Mesodermal cell (in vitro differentiated cells): ENCODE data around the gene LRBA.

Experiments used
- H3K27ac ChIP-seq: 2 replicates; pipeline ENCODE4 v1.7.0; 2013; ENCODE audit warnings: mild to moderate bottlenecking, low read depth, low read length, moderate library complexity; ENCODE audit not compliant: severe bottlenecking
- H3K36me3 ChIP-seq: 2 replicates; pipeline ENCODE4 v1.7.1; 2013; ENCODE audit warnings: mild to moderate bottlenecking, low read length, moderate library complexity; ENCODE audit not compliant: control insufficient read depth, insufficient read depth
- H3K4me1 ChIP-seq: one replicate; pipeline ENCODE4 v1.7.1; 2013; ENCODE audit warnings: mild to moderate bottlenecking, low read length; ENCODE audit not compliant: insufficient read depth, control insufficient read depth, poor library complexity, severe bottlenecking
- H3K4me3 ChIP-seq: 2 replicates; pipeline ENCODE4 v1.7.0; 2013; ENCODE audit warnings: low read length, control low read depth, mild to moderate bottlenecking; ENCODE audit not compliant: insufficient read depth, poor library complexity, severe bottlenecking; ENCODE audit errors: extremely low read depth
- H3K9me3 ChIP-seq: 2 replicates; pipeline ENCODE4 v1.7.1; 2013; ENCODE audit warnings: mild to moderate bottlenecking, low read length, moderate library complexity; ENCODE audit not compliant: control insufficient read depth
- WGBS, 2 experiments: methylation state at CpG; one replicate each; pipeline ENCODE4 v1.1.5; 2013; ENCODE audit warnings: missing lambda C conversion rate in 2 of 2; ENCODE audit not compliant: insufficient coverage in 2 of 2; 5-methylcytosine and 5-hydroxymethylcytosine counted together

The LRBA gene

DNA sequence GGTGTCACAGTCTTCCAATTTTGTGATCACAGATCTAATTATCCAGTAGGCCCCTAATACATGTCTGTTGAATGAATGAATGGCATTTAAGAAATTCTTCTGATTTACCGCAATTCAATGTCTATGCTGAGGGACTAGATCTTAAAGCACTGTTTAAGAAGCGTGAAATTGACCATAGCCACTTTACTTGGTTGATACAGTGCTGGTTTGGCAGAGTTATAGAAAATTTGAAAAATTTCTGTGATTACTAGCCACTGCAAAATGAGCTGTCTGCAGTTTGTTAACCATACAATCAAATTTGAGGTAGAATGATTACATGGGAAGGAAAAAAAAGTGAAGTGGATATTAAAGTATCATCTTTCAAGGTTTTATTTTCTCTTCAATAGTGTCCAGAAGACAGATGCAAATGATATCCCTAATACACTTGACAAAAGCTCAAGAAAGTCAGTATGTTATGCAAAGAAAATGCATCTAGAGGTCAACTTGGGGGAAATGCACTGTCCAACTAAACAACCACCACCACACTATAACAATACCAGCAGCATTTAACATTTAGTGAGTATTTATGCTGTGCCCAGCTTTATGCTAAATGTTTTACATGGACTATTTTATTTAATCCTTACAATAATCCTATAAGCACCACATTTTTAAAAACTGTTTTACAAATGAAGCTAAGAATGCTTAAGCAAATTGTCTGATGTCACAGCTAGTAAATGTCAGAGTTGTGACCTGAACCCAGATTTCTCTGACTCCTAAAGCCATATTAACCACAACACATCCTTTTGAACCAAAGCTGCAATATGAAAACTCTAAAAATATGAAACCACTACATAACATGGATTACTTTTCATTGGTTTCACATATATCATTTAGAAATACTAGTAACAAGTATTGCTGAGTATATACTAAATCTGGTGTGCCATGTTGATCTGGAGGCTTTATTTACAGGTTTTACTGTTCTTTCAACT is 651.1 kb downstream of the LRBA start:
- WGBS, 2 experiments, result 83 to 89% methylated on average over 1 to 2 of the region's 2 CpGs
- H3K4me1 ChIP-seq, result peaks cover 6% of the 10 kb centered on the region

DNA sequence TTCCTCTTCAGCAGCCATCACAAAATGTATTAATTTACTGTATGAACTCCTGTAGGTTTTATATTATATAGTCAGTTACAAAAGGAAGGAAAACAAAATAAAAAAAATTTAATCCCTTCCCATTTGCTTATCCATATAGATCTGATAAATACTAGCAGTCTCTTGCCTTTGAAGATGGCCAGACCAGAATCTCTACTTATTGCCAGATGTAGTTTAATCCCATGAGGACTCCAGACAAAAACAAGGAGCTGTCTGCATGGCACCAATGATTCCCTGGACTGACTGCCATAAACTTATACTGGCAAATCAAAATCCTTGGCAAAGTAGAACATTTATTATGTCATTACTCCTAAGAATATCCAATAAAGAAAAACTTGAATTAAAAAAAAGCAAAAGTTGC is 656.4 kb downstream of the LRBA start:
- Histone ChIP-seq H3K9me3 (no peaks in the 10 kb centered on the region), H3K4me3 (no peak overlapping the region), H3K36me3 (no peaks in the 10 kb centered on the region), H3K4me1 (no peaks in the 10 kb centered on the region), H3K27ac (no peak overlapping the region)

More for the DNA sequence above, 651.1 kb downstream of the LRBA start:
- no peak overlapping the region for H3K4me3 ChIP-seq
- H3K9me3 ChIP-seq, result no peaks in the 10 kb centered on the region
- H3K36me3 ChIP-seq, result no peaks in the 10 kb centered on the region
- H3K27ac ChIP-seq, result no peak overlapping the region

DNA sequence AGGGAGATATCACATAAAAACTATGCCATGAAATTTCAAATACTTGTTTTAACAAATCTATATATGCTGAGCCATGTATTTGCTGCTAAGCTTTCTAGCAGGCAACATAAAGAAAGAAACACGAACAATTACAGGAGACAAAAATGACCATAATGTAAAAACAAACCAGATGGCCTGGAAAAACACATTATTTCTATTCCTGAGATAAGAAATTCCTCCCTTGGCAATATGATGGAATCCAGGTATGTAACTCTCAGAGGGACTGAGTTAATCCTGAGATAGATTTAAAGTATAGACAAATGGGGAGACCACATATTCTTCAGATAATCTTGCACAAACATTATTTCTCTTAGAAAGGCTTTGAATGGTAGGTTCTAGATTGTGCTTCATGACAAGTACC is 657.3 kb downstream of the LRBA start:
- H3K9me3 ChIP-seq, result no peaks in the 10 kb centered on the region
- WGBS, 2 experiments, result no CpG with 5 or more reads among the region's 1 CpG
- no peak overlapping the region for H3K27ac ChIP-seq
- no peaks in the 10 kb centered on the region for H3K36me3 ChIP-seq
- H3K4me3 ChIP-seq, result no peak overlapping the region
- H3K4me1 ChIP-seq, result no peaks in the 10 kb centered on the region

DNA sequence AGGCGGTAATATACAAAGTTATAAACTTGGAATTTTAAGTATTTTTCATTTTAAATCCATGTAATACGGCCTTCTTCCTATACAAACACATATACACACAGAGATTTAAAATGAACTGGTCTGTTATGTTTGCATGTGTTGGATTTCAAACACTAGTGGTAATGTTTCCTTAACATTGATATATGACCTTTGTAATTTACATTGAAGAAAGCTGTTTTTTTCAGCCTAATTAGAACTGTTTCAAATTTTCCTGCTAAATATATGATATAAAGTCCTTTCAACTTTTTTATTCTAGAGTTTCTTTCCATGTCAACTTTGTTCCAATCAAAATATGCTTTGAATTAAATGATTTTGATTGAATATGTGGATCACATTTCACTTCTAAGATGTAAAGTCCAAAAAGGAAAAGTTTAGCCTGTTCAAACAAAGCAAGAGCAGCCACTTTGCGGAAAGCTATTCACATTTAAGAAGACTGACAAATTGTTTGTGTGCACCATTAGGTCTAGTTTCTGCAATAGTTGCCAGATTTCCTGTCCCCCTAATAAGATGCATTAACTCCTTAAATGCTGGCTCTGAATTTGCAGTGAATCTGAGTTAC is 659.1 kb downstream of the LRBA start:
- no peaks in the 10 kb centered on the region for H3K36me3 ChIP-seq
- H3K9me3 ChIP-seq, result no peaks in the 10 kb centered on the region
- 80% methylated on average over 1 of the region's 3 CpGs; no CpG with 5 or more reads in 1 of the 2 experiments for WGBS, 2 experiments
- H3K4me1 ChIP-seq, result no peaks in the 10 kb centered on the region
- no peak overlapping the region for H3K4me3 ChIP-seq
- no peak overlapping the region for H3K27ac ChIP-seq

DNA sequence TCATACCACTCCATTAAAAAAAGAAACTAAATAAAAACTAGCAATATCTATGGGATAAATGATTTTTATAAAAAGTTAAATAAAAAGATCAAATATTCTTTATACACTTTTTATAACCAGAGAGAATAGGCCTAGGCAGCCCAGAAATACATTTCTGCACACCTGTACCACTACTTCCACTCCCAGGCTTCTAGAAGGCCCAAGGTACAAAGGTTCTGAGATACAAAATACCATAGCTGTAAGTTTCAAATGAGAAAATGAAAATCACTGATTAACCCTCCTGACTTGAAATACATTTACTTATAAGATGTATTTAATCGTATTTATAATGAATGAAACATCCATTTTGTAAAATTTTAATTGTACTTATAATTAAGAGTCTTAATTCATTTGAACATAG is 659.7 kb downstream of the LRBA start:
- no peak overlapping the region for H3K27ac ChIP-seq
- H3K9me3 ChIP-seq, result no peaks in the 10 kb centered on the region
- no peaks in the 10 kb centered on the region for H3K4me1 ChIP-seq
- WGBS, 2 experiments, result no CpG with 5 or more reads among the region's 1 CpG
- no peak overlapping the region for H3K4me3 ChIP-seq
- H3K36me3 ChIP-seq, result no peaks in the 10 kb centered on the region

DNA sequence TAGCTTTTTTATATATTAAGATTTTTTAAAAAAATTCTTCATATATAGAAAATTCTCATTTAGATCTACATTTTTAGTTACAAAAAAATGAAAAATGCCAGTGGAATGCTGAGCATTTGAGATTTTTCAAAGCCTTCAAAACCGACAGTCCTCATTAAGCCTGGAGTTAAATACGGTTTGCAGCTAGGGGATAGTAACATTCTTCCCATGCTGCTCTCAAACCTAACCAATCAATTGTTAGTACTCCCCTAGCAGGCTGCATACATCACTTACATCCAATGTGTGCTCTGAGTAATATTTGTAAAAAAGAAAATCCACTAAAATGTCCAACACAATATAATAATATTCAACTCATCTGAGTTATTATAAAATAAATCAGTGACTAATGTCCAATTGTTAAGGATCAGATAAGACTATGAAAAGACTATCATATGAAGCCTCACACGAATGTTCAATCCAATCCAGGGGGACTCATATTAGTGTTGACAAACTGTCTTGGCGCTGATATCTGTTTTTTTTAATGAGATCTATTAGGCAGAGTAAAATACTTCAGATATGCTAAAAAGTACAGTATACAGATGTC is 660.8 kb downstream of the LRBA start:
- H3K4me1 ChIP-seq, result no peaks in the 10 kb centered on the region
- H3K4me3 ChIP-seq, result no peak overlapping the region
- no peaks in the 10 kb centered on the region for H3K9me3 ChIP-seq
- no peaks in the 10 kb centered on the region for H3K36me3 ChIP-seq
- no CpG with 5 or more reads among the region's 4 CpGs for WGBS, 2 experiments
- no peak overlapping the region for H3K27ac ChIP-seq

DNA sequence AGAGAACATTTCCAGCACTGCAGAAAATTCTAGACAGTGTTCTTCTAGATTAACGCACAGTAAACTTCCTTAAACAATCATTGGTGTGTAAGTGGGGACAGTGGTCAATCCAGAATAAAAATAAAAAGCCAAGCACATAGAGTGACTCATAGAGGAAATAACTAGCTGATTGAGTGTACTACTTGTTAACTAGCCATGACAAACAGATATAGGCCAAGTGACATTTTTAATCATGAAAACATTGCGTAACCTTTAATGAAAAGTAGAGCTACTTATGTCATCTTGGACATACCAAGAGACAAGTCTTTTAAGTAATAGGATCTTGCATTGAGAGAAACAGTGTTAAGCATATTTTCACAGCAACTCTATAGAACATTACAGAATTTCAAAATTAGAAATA is 667.0 kb downstream of the LRBA start:
- Histone ChIP-seq H3K4me1 (no peaks in the 10 kb centered on the region), H3K9me3 (no peaks in the 10 kb centered on the region), H3K4me3 (no peak overlapping the region), H3K27ac (no peak overlapping the region), H3K36me3 (no peaks in the 10 kb centered on the region)
- WGBS, 2 experiments, result 100% methylated on average over 1 of the region's 2 CpGs; no CpG with 5 or more reads in 1 of the 2 experiments

DNA sequence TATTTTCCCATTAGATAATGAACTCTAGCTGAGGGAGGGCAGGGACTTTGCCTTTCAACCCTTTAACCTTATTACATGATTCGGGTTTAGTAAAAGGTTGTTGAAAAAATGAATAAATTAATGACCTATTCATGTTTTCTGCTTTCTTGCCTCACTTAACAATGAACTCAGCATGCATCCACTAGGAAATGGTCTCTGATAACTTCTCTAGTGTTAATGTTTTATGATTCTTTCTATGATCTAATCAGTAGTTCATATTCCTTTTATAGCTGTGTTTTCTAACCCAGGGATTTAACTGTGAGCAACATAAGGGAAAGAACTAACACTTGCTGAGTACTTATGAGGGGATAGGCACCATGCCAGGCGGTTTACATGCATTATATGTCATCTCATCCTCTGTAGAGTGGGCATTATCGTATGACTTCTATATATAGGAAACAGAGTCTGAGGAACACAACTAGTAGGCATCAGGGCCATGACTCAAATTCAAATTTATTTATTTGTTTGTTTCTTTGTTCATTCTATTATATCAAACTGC is 669.8 kb downstream of the LRBA start:
- no peaks in the 10 kb centered on the region for H3K4me1 ChIP-seq
- no peaks in the 10 kb centered on the region for H3K36me3 ChIP-seq
- WGBS, 2 experiments, result 100% methylated on average over 1 of the region's 3 CpGs
- H3K9me3 ChIP-seq, result no peaks in the 10 kb centered on the region
- no peak overlapping the region for H3K27ac ChIP-seq
- H3K4me3 ChIP-seq, result no peak overlapping the region

DNA sequence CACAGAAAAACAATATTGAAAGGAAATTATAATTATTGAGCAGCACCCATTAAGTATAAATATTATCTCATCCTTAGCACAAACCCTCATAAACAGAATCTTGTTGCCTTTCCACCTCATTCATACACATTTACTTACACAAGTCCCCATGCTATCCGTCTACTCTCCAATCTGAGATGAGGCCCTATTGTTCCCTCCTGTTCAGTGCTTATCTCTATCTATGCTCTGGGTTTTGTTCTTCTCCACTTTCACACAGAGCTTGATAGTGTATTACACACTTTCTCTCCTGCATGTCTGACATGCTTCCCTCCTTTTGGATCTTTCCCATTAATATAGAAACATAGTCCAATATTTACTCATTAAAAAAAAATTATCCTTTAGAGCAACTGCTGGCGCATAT is 671.3 kb downstream of the LRBA start:
- Histone ChIP-seq H3K27ac (no peak overlapping the region), H3K4me1 (peaks cover 3% of the 10 kb centered on the region), H3K4me3 (no peak overlapping the region), H3K9me3 (no peaks in the 10 kb centered on the region), H3K36me3 (no peaks in the 10 kb centered on the region)
- 100% methylated on average over 1 of the region's 2 CpGs for WGBS, 2 experiments

DNA sequence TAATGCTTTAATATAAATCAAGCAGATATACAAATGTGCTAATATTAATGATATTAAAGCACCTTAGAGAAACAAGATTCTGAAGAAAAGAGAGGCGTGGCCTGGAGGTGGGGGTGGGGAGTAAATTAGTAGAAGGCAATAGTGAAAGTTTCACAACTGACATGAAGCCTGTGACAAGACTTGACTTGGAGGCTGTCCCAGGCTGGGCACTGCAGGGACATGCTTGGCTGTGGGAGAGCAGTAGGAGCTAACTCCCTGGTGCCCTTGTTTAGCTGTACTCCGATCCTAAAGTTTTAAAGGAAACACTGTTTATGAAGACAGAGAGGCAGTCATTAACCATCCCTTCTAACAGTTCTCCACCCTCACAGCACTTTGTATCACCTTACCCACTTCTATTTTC is 672.1 kb downstream of the LRBA start:
- Histone ChIP-seq H3K36me3 (no peaks in the 10 kb centered on the region), H3K27ac (no peak overlapping the region), H3K4me3 (no peak overlapping the region), H3K4me1 (peaks cover 10% of the 10 kb centered on the region), H3K9me3 (no peaks in the 10 kb centered on the region)
- WGBS, 2 experiments, result 88 to 100% methylated on average over 1 of the region's 2 CpGs
